D721Med (cell line): ENCODE measurements around the gene CLSTN2.

Experiments
- DNase-seq: peaks from one replicate; pipeline ENCODE4 v3.0.0; 2011; ENCODE audit warnings: low spot score; ENCODE audit not compliant: insufficient read length
- FAIRE-seq: peaks from 2 replicates; lab custom pipeline; 2011; peaks lifted over from hg19 to GRCh38; lab: Jason Lieb, UNC
- TF ChIP-seq, protein P1 (sequence below): IDR thresholded peaks from 2 replicates; pipeline ENCODE4 v1.5.1; 2012; ENCODE audit warnings: mild to moderate bottlenecking, control low read depth; ENCODE audit not compliant: insufficient read depth; ENCODE audit errors: missing control alignments

The CLSTN2 gene

DNA sequence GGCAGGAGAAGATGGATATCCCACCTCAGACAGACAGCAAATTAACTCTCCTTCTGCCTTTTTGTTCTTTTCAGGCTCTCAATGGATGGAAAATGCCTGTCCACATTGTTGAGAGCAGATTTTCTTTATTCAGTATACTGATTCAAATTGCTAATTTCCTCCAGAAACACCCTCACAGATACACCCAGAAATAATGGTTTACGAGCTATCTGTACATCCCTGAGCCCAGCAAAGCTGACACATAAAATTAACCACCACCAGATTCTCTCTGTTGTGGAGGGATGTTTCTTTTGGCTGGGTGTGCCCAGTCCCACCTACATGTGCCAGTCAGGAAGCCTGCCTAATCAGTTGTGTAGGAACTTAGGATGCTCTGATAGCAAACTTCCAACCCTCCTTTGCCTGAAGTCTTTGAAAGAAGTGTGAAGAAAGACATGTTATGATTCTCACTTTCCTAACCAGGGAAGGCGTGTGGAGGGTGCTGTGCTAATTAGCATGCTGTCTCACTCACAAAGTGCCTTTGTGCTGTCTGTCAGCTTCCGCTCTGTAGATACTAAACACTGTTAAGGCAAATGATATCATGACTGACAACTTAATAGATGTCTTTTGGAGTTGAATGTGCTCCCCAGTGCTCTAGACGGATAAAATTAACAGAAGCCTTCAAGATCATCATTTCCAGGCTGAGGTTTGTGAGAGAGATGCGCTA, 208.5 kb downstream of the CLSTN2 start:
- DNase-seq, result no peak
- TF ChIP-seq, protein P1, sequence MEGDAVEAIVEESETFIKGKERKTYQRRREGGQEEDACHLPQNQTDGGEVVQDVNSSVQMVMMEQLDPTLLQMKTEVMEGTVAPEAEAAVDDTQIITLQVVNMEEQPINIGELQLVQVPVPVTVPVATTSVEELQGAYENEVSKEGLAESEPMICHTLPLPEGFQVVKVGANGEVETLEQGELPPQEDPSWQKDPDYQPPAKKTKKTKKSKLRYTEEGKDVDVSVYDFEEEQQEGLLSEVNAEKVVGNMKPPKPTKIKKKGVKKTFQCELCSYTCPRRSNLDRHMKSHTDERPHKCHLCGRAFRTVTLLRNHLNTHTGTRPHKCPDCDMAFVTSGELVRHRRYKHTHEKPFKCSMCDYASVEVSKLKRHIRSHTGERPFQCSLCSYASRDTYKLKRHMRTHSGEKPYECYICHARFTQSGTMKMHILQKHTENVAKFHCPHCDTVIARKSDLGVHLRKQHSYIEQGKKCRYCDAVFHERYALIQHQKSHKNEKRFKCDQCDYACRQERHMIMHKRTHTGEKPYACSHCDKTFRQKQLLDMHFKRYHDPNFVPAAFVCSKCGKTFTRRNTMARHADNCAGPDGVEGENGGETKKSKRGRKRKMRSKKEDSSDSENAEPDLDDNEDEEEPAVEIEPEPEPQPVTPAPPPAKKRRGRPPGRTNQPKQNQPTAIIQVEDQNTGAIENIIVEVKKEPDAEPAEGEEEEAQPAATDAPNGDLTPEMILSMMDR, result no peak
- no peak for FAIRE-seq

DNA sequence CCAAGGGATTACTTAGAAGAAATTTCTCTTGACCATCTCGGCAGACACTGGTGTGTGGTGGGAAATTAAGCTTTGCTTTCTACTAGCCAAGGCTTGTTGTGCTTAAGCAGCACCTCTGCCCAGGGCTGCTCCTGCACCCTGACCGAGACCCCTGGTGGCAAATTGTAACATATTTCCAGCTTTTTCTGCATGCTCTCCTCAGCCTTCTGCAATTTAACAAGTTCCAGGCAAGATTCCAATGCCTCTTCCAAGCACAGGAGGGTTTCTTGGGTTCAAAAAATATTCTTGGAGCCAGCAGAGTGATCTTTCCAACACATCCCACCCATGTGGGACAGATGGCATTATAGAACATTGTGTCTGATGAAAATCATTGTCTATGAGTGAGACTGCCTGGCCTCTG, 210.5 kb downstream of the CLSTN2 start:
- TF ChIP-seq, protein P1, result no peak
- FAIRE-seq, result no peak
- DNase-seq, result no peak

DNA sequence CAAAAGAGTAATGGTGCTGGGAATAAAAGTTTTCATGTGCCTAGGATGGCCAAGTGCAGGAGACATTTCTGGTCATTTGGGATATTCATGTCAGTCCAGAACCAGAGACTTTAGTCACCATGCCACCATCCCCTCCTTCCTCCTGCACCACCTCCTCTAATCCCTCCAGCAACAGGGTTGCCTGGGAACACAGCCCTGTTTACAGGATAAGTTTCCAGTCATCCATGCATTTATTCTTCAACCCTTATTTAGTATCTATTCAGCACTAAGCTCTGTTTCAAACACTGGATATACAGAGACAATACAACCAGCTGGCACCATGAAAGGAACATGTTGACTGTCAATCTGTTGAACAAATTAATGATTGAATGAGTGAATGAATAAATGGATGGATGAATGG, 211.7 kb downstream of the CLSTN2 start:
- no peak for FAIRE-seq
- DNase-seq, result no peak
- TF ChIP-seq, protein P1, result no peak

DNA sequence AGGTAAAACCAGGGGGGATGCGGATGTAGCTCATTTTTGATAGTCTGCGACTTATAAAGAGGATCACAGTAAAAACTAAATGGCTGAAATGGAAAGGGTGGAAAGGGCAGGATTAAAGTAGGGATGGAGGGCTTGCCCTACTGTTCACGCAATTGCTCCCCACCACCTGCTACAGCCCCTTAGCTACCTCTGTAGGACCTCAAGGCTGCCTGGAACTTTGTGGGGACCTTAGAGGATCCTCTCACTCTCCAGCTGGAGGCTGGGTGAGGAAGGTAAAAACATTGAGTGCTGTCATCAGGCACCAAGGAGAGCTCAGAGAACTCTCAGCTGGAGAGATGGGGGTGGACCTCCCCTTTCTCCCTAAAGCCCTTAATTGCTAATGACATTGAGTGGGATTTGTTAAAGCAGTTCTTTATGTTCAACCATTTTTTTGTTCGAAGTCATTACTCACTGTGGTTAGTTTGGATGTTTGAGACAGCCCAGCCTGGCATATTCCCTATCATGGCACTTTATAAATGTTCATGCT, 213.0 kb downstream of the CLSTN2 start:
- FAIRE-seq (no peak), DNase-seq (no peak)
- TF ChIP-seq, protein P1, result no peak

DNA sequence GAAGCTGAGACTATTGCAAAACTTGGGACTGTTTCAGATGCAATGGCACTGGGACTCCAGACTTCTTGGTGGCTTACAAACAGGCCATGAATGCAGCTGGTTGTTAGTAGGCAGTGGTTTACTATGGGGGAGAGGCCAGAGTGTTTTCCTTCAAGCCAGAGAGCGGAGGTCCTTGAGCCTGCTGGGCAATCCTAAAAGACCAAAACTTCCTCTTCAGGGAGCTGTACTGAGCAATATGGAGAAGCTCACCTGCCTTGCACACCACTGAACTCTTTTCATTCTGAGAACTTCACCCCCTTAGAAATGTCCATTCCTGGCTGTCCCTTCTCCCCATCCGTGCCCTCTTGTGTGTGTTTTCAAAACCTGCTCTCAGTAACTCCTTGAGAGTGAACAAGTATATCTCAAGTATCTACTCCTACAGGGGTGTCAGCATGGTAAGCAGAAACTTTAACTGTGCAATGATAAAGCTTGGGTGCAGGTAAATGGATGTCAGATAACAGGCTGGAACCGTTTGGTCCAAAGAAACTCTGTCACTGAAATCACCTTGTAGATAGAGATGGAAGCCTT, 213.9 kb downstream of the CLSTN2 start:
- TF ChIP-seq, protein P1, result no peak
- no peak for DNase-seq
- FAIRE-seq, result no peak

DNA sequence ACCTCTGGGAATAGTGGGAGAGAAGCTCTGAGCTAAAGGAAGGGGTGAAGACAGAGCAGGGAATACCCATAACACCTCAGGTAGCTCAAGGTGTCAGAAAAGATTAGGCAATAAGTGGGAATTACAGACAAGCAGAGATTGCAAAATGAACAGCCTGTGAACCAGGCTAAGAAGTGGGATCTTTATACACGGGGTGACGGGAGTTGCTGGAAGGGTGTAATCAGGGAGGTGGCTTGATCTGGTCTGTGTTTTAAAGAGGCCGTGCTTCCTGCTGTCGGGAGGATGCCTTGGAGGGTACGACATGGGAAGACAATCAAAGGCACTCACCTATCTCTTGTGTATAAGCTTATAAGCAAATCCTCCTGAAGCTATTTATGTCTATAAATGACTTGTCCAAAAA, 216.3 kb downstream of the CLSTN2 start:
- TF ChIP-seq, protein P1, result no peak
- no peak for FAIRE-seq
- no peak for DNase-seq
